LHCN-M2 (cell line): ENCODE data around the gene UGT2B10. TPM values are rescaled to one million over a fixed set of nuclear protein-coding genes. Genes with fewer than 3 reads are reported as not detected.
"Not testable (repeated sequence)": the region's sequence is repeated elsewhere in the genome, so short reads cannot be mapped to it uniquely, and the experiment has no call there.

Source experiments
- DNase-seq: peaks from one replicate; pipeline ENCODE4 v3.0.0-alpha.2; 2012; ENCODE audit warnings: low read depth
- polyA plus RNA-seq: library from polyadenylated mRNA; unstranded; fragments of >200 nt; gene quantifications from one replicate; pipeline ENCODE4 v1.2.1, GENCODE V29; 2012; ENCODE audit warnings: missing spikeins
- total RNA-seq: library from RNA; depleted of rRNA; stranded (reverse); fragments of >200 nt; gene quantifications from 2 replicates; pipeline ENCODE4 v1.2.3, GENCODE V29; 2014; rRNA removed

Gene UGT2B10
- total RNA-seq: not detected in 2 replicates
- not detected for polyA plus RNA-seq

DNA sequence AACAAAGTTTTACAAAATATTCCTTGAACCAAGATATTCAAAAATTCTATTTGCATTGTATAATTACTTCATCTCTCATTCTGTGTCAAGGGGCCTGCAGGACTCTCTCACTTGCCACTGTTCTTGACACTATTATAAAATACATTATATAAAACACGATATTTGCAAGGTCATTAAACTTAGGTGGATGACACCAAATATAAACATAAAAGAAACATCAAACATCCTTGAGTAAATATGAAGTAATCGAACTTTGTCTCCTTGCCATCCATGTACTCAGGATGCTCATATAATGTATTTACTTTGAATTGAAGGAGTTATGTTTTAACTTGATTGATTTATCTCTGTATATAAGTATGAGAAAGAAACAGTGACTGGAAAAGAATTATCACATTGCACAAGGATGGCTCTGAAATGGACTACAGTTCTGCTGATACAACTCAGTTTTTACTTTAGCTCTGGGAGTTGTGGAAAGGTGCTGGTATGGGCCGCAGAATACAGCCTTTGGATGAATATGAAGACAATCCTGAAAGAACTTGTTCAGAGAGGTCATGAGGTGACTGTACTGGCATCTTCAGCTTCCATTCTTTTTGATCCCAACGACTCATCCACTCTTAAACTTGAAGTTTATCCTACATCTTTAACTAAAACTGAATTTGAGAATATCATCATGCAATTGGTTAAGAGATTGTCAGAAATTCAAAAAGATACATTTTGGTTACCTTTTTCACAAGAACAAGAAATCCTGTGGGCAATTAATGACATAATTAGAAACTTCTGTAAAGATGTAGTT lies at the start of gene UGT2B10:
Gene UGT2B10 (plus strand): TSS at position 378 of the 793 bp plus-strand sequence. CDS start 26 bp downstream, at position 404.
- not testable (repeated sequence) for DNase-seq

DNA sequence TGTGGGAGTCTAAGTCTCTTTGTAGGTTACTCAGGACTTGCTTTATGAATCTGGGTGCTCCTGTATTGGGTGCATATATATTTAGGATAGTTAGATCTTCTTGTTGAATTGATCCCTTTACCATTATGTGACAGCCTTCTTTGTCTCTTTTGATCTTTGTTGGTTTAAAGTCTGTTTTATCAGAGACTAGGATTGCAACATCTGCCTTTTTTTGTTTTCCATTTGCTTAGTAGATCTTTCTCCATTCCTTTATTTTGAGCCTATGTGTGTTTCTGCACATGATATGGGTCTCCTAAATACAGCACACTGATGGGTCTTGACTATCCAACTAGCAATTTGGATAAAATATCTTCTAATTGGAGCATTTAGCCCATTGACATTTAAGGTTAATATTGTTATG lies 44.0 kb upstream of the UGT2B10 start:
- DNase-seq: not testable (repeated sequence)

DNA sequence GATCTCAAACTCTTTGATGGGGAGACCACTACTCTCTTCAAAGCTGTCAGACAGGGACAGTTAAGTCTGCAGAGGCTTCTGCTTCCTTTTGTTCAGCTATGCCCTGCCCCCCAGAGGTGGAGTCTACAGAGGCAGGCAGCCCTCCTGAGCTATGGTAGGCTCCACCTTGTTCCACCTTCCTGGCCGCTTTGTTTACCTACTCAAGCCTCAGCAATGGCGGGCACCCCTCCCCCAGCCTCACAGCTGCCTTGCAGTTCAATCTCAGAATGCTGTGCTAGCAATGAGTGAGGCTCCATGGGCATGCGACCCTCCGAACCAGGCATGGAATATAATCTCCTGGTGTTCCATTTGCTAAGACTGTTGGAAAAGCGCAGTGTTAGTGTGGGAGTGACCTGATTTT lies 42.1 kb upstream of the UGT2B10 start:
- DNase-seq: no peak

DNA sequence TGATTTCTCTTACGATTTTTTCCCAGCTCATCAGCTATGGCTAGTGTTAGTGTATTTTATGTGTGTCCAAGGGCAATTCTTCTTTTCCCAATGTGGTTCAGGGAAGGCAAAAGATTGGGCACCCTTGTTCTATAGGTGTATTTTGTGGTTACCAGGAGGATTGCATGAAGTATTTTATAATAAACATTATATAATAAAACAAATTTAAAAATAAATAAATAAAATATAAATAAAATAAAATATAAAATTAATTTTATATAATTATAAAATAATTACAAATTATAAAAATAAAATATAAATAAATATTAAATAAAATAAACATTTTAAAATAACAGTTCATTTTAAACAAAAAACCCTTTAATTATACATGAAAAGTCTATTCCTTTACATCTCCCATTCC lies 35.6 kb upstream of the UGT2B10 start:
- no peak for DNase-seq

DNA sequence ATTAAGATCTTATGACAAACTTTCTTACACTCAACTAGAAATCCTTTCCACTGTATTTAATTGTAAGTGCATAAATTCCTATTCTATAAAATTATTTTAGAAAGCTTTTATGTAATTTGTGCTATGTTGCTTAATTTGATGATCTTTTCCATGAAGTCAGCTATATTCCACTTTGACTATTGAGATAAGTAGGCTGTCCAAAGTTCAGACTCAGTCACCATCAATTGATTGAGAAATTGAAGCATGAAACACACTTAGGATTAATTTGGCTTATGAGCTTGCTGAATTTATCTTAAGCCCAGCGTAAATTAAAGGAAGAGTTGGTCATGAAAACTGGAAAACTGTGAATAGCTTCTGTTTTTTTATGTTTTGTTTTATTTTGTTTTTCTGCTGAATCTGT lies 18.7 kb upstream of the UGT2B10 start:
- DNase-seq: no peak

DNA sequence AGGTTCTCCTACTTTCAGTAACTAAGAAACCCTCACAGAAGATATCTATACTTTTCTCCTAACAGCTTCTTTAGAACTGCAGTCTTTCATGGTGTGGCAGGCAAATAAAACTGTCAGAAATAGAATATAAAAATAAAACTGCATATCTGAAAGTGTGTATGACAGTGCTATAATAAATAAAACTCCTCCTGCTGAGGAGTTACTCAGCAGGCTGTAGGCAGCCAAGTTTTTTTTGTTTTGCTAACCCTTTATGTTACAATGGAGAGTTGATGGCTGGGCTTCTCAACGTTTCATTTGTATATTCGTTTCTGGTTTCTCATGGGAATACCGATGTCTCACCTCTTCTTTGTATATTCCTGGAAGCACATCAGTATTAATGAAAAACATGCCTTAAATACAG lies 18.2 kb upstream of the UGT2B10 start:
- DNase-seq: peak; percentile 26

GRCh38 chr4:68803013-68803412 lies 12.8 kb upstream of the UGT2B10 start:
- DNase-seq: no peak

- no peak for DNase-seq
These were observed 7.7 kb upstream of the UGT2B10 start for GRCh38 chr4:68808060-68808459.

DNA sequence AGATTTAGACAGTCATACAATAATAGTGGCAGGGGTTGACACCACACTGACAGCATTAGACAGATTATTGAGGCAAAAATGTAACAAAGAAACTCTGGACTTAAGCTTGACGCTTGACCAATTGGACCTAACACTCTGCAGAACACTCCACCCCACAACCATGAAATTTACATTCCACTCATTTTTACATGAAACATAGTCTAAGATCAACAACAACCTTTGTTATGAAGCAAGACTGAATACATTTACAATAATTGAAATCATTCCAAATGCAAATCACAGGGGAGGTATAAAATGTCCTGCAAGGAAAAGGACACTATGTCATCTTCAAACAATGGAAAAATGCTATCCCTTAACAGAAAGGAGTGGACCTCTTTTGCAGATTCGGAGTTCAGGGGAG lies 4.9 kb upstream of the UGT2B10 start:
- no peak for DNase-seq

DNA sequence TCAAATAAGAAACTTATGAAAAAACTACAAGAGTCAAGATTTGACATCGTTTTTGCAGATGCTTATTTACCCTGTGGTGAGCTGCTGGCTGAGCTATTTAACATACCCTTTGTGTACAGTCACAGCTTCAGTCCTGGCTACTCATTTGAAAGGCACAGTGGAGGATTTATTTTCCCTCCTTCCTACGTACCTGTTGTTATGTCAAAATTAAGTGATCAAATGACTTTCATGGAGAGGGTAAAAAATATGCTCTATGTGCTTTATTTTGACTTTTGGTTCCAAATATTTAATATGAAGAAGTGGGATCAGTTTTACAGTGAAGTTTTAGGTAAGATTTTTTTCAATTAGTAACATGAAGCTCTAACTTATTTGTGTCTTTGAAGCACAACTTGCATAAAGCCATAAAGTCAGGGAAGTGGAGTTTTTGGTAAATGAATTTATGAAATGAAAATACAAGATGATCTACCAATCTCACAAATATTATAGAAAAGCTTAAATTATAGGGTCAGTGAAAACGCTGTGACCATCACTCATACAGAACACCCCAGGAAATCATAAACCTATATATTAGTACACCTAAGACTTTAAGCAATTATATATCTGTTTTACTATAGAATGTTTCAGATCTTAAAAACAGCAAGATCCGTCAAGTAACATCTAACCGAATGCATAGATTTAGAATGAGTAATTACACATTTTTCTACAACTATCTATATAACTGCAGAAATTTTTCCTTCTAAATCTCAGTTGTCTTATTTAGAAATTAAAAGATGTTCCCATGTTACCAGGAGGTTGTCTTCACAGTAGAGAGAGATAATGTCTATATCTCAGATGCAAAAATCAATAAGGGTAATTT lies 844 bp downstream of the UGT2B10 start:
- DNase-seq: not testable (repeated sequence)

DNA sequence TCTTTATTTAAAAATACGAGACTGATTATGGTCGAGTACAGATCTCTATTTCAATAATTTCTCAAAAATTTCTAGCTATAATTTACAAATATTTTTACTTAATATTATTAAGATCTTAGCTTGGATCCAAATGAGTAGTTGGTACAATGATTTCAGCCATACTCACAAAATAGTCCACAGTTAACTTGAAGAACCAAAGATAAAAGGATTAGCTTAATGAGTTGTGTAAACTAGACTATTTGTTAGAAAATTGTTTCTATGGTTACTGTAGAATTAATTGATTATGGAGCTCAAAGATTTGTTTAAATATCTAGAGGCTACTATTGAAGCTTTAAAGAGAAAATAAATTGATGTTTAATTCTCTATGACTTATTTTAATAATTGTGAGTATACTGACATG lies 1.6 kb downstream of the UGT2B10 start:
- no peak for DNase-seq

DNA sequence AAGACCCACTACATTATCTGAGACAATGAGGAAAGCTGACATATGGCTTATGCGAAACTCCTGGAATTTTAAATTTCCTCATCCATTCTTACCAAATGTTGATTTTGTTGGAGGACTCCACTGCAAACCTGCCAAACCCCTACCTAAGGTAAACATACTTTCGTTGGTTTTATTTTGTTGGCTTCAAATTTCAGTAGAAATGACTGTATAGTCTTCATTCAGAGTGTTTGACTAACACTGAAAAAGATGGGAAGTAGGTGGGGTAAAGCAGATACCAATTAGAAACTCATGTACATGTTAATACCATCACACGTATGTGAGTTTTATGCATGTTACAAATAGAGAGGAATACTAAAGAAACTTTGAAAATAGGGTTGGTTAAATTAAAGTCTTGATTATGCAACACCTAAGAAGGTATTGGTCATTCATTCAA lies 2.3 kb downstream of the UGT2B10 start:
- not testable (repeated sequence) for DNase-seq

- DNase-seq: no peak
These were observed 15.8 kb downstream of the UGT2B10 start for GRCh38 chr4:68831642-68832041.

DNA sequence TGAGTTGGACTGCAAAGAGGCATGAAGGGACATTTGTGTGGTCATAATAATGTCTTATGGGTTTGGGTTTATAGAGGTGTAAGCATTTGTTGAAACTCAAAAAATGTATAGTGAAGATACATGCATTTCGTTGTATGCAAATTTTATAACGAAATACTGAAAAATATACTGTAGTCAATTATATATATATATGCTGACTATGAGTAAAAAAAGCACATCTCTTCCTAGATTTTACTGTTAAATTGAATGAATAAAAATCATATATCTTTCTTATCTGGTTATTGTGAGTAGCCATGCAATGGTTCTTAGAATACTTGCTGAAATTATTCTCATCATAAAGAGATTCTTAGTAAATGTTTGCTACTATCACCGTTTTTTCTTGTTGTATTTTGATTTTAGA lies 34.5 kb downstream of the UGT2B10 start:
- no peak for DNase-seq

- DNase-seq: peak; percentile 58
These were observed 40.0 kb downstream of the UGT2B10 start for GRCh38 chr4:68855771-68856170.

GRCh38 chr4:68858039-68858438 lies 42.2 kb downstream of the UGT2B10 start:
- no peak for DNase-seq

GRCh38 chr4:68859655-68860054 lies 43.9 kb downstream of the UGT2B10 start:
- DNase-seq: no peak

DNA sequence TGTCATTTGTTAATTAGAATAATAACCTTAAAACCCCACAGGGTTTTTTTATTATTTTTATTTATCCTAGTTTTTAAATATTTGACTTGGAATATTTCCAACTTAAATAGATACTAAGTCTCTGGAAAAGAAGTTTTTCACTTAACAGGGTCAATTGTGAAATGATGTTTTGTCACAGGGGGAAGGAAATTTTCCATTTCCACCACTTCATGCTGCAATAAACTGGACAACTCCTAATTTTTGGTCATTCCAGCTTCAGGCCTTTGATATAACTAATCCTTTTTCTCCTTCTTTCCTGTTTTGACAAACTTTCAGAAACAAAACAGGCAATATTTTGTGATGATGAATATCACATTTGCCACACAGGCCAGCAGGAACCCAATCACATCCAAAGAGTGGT lies 45.3 kb downstream of the UGT2B10 start:
- no peak for DNase-seq

DNA sequence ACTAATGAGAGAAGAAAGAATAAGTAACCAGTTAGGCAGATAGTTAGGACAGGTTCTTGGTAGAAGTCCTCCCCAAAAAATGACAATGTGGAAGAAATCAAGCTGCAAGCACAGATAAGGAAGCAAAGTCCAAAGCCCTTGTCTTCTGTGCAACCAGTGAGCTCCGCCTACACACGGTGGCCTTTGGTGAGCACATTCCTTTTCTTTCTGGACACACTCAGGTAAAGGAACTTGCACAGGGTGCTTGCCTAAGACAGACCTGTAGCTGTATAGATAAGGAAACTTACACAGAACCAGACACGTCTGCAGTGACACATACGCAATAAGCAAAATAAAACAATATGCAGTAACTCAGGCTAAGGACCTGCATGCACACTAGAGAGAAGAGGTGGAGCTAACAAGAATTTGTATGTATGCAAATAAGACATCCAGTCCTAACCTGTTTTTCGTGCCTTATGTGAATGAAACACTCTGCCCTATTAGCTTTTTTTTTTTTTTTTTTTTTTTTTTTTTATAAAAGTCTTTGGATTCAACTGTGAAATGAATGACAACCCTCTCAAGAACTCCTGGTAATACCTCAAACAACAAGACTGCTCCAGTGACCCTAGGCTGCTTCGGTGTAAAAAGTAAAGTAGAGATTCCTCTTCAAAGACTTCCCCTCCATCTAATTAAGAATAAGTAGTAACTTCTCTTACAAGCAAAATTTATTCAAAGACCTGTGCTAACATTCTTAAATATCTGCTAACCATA lies 48.8 kb downstream of the UGT2B10 start:
- DNase-seq: no peak

DNA sequence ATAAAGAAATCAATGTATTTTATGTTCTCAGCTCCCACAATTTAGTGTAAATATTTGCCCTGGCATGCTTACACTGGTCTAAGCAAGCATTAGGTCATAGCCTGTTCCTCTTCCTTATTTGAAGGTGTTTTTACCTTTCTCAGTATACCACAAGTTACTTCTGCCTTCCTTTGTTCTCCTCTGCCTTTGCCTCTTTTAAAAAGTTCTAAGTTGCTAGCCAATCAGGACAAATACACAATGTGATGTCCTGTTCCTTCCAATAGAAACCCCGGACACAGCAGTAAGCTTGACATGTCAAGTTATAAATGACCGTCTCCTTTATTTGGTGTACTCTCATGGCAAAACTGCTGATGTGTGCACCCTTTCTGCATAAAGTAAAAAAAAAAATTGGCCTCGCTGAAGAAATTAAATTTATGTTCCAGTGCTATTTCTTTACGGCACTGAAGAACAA lies 49.4 kb downstream of the UGT2B10 start:
- no peak for DNase-seq

DNA sequence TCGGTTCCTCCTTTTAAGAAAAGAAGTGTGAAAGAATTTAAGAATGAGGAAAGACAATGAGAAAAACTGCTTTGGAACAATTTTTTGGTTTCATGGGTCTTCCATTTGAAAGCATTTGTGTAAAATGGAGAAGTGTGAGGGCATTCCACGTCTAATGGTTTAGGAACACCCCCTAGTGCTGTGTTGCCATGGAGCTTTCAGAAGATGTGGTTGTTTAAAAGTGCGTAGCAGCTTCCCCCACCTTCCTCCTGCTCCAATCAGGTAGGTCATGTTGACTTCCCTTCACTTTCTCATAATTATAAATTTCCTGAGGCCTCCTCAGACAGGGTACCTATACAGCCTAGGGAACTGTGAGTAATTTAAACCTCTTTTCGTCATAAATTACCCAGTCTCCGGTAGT lies 50.0 kb downstream of the UGT2B10 start:
- DNase-seq: no peak

DNA sequence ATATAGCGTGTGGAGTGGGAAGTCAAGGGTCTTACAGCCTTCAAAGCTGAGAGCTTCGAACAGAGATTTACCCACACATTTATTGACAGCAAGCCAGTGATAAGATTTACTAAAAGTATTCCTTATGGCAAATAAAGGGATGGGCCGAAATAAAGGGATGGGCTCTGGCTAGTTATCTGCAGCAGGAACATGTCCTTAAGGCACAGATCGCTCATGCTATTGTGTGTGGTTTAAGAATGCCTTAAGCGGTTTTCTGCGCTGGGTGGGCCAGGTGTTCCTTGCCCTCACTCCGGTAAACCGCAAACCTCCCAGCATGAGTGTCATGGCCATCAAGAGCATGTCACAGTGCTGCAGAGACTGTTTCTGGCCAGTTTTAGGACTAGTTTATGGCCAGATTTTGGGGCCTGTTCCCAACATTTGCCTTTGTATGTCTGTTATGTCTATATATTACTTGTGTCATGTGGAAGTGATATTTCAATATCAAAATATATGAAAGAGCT lies 53.5 kb downstream of the UGT2B10 start:
- no peak for DNase-seq
